Hepatocyte (in vitro differentiated cells): ENCODE results near the gene JAG1.

Source experiments
- CTCF ChIP-seq: fragments of 200-600 bp; sonication (generic); IDR thresholded peaks from 2 replicates; pipeline ENCODE4 v1.5.1; 2016; ENCODE audit warnings: antibody characterized with exemption, mild to moderate bottlenecking; ENCODE audit not compliant: poor library complexity
- EZH2 ChIP-seq: fragments of 200-600 bp; sonication (generic); IDR thresholded peaks from 2 replicates; pipeline ENCODE4 v1.6.1; 2016; ENCODE audit warnings: antibody characterized with exemption, mild to moderate bottlenecking, borderline replicate concordance
- EZH2phosphoT487 ChIP-seq: fragments of 200-600 bp; sonication (generic); IDR thresholded peaks from one replicate; pipeline ENCODE4 v1.6.1; 2018; ENCODE audit warnings: antibody characterized with exemption, mild to moderate bottlenecking, low read depth, moderate library complexity; ENCODE audit not compliant: unreplicated experiment, severe bottlenecking

GRCh38 chr20:10646886-10647420 lies 26.8 kb downstream of the JAG1 start:
- TF ChIP-seq CTCF (no peak), EZH2 (no peak), EZH2phosphoT487 (no peak)
